Measurements from ENCODE around the gene TRPV5. TPM values are rescaled to one million over a fixed set of nuclear protein-coding genes. Genes with fewer than 3 reads are reported as not detected.

TRPV5 gene
- total RNA-seq, 5 donors from 2014 or later (not counting 1 experiment from before 2014, with no cell fraction given), result not detected

- H3K27me3 Mint-ChIP-seq, result peaks cover 12 to 21% of the 10 kb centered on the region in 2 donors
- CTCF ChIA-PET, result no interaction called here
Observed at GRCh38 chr7:142943706-142944268, 10.2 kb upstream of the TRPV5 start.

GRCh38 chr7:142942746-142943145 is 9.2 kb upstream of the TRPV5 start:
- no peak overlapping the region for H3K4me3 ChIP-seq (ENCODE audit: control insufficient read depth in 1 of 2, extremely low read depth in 1 of 2, low read length in 1 of 2)
- no peak overlapping the region for H3K27ac ChIP-seq (ENCODE audit: low read length)
- no peak for DNase-seq
- Mint-ChIP-seq H3K36me3 (no peaks in the 10 kb centered on the region), H3K9me3 (no peaks in the 10 kb centered on the region), H3K4me1 (no peaks in the 10 kb centered on the region), H3K27ac (no peak overlapping the region), H3K27me3 (peaks cover 8 to 19% of the 10 kb centered on the region in 2 donors), H3K4me3 (no peak overlapping the region)
- H3K36me3 ChIP-seq (ENCODE audit: control insufficient read depth in 2 of 2, extremely low read depth in 1 of 2, insufficient read depth in 1 of 2, low read length in 1 of 2), result no peaks in the 10 kb centered on the region
- H3K27me3 ChIP-seq (replicated peaks in 1 of 2; ENCODE audit: control insufficient read depth in 2 of 2, extremely low read depth in 1 of 2, insufficient read depth in 2 of 2, low read length in 1 of 2), result peaks cover 0 to 36% of the 10 kb centered on the region in 2 experiments
- POLR2A ChIA-PET, result no interaction called here
- WGBS (ENCODE audit: insufficient coverage), result 89% methylated on average over 4 of the region's 6 CpGs
- no peaks in the 10 kb centered on the region for H3K4me1 ChIP-seq (ENCODE audit: control insufficient read depth in 1 of 2, extremely low read depth in 1 of 2, insufficient read depth in 2 of 2, low read length in 2 of 2)
- ATAC-seq (replicated peaks in 1 of 4), result no peak
- H3K9me3 ChIP-seq, result no peaks in the 10 kb centered on the region
- CTCF ChIA-PET, result no interaction called here

More at GRCh38 chr7:142943706-142944268, 10.2 kb upstream of the TRPV5 start:
- no peak overlapping the region for H3K27ac Mint-ChIP-seq
- Histone ChIP-seq H3K27ac (ENCODE audit: low read length) (no peak overlapping the region), H3K36me3 (ENCODE audit: control insufficient read depth in 2 of 2, extremely low read depth in 1 of 2, insufficient read depth in 1 of 2, low read length in 1 of 2) (no peaks in the 10 kb centered on the region), H3K27me3 (replicated peaks in 1 of 2; ENCODE audit: control insufficient read depth in 2 of 2, extremely low read depth in 1 of 2, insufficient read depth in 2 of 2, low read length in 1 of 2) (peaks cover 0 to 36% of the 10 kb centered on the region in 2 experiments), H3K9me3 (no peaks in the 10 kb centered on the region), H3K4me3 (ENCODE audit: control insufficient read depth in 1 of 2, extremely low read depth in 1 of 2, low read length in 1 of 2) (no peak overlapping the region), H3K4me1 (ENCODE audit: control insufficient read depth in 1 of 2, extremely low read depth in 1 of 2, insufficient read depth in 2 of 2, low read length in 2 of 2) (no peaks in the 10 kb centered on the region)
- 58% methylated on average over 4 of the region's 7 CpGs for WGBS (ENCODE audit: insufficient coverage)
- DNase-seq (no peak), ATAC-seq (replicated peaks in 1 of 4) (no peak)
- no peaks in the 10 kb centered on the region for H3K36me3 Mint-ChIP-seq
- no peaks in the 10 kb centered on the region for H3K9me3 Mint-ChIP-seq
- H3K4me3 Mint-ChIP-seq, result no peak overlapping the region
- no peaks in the 10 kb centered on the region for H3K4me1 Mint-ChIP-seq
- POLR2A ChIA-PET, result no interaction called here

GRCh38 chr7:142941541-142941940 is 8.0 kb upstream of the TRPV5 start:
- Histone ChIP-seq H3K27me3 (replicated peaks in 1 of 2; ENCODE audit: control insufficient read depth in 2 of 2, extremely low read depth in 1 of 2, insufficient read depth in 2 of 2, low read length in 1 of 2) (peaks cover 0 to 31% of the 10 kb centered on the region in 2 experiments), H3K27ac (ENCODE audit: low read length) (no peak overlapping the region), H3K4me3 (ENCODE audit: control insufficient read depth in 1 of 2, extremely low read depth in 1 of 2, low read length in 1 of 2) (no peak overlapping the region), H3K4me1 (ENCODE audit: control insufficient read depth in 1 of 2, extremely low read depth in 1 of 2, insufficient read depth in 2 of 2, low read length in 2 of 2) (no peaks in the 10 kb centered on the region), H3K36me3 (ENCODE audit: control insufficient read depth in 2 of 2, extremely low read depth in 1 of 2, insufficient read depth in 1 of 2, low read length in 1 of 2) (no peaks in the 10 kb centered on the region), H3K9me3 (no peaks in the 10 kb centered on the region)
- H3K4me1 Mint-ChIP-seq, result no peaks in the 10 kb centered on the region
- DNase-seq (no peak), ATAC-seq (replicated peaks in 1 of 4) (no peak)
- ChIA-PET POLR2A (no interaction called here), CTCF (no interaction called here)
- no peaks in the 10 kb centered on the region for H3K36me3 Mint-ChIP-seq
- no peaks in the 10 kb centered on the region for H3K9me3 Mint-ChIP-seq
- WGBS (ENCODE audit: insufficient coverage), result 88% methylated on average over 6 of the region's 7 CpGs
- H3K4me3 Mint-ChIP-seq, result no peak overlapping the region
- no peak overlapping the region for H3K27ac Mint-ChIP-seq
- H3K27me3 Mint-ChIP-seq, result peaks cover 8 to 16% of the 10 kb centered on the region in 2 donors

DNA sequence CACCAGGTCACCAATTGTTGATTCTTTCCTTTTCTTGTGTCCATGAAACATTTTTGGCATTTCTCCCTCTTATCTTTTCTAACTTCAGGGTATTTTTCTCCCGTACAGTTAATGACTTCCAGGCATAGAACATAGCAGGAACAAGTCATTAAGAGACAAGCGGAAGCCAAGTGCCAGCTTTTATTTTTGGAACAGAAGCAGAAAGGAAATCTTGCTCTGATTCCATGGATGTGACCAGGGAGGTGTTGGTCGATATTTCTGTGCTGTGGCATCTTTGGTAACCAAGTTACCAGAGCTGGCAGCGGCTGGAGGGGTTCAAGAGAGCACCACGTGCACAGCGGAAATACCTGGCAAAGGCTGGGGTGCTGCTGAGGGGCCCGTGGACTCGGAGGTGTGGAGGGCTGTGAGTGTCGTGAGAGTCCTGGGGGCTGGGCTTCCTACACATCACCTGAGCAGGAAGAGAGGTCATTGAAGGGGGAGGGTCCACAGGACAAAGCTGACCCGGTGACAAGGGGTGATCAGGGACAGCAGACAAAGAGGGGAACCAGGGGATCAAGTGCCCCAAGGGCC is 7.5 kb upstream of the TRPV5 start:
- DNase-seq (no peak), ATAC-seq (replicated peaks in 1 of 4) (no peak)
- 65% methylated on average over 5 of the region's 10 CpGs for WGBS (ENCODE audit: insufficient coverage)
- Mint-ChIP-seq H3K27ac (no peak overlapping the region), H3K4me1 (no peaks in the 10 kb centered on the region), H3K27me3 (peaks cover 8 to 15% of the 10 kb centered on the region in 2 donors), H3K4me3 (no peak overlapping the region), H3K36me3 (no peaks in the 10 kb centered on the region), H3K9me3 (no peaks in the 10 kb centered on the region)
- no peak overlapping the region for H3K4me3 ChIP-seq (ENCODE audit: control insufficient read depth in 1 of 2, extremely low read depth in 1 of 2, low read length in 1 of 2)
- H3K36me3 ChIP-seq (ENCODE audit: control insufficient read depth in 2 of 2, extremely low read depth in 1 of 2, insufficient read depth in 1 of 2, low read length in 1 of 2), result no peaks in the 10 kb centered on the region
- H3K9me3 ChIP-seq, result no peaks in the 10 kb centered on the region
- H3K27me3 ChIP-seq (replicated peaks in 1 of 2; ENCODE audit: control insufficient read depth in 2 of 2, extremely low read depth in 1 of 2, insufficient read depth in 2 of 2, low read length in 1 of 2), result peaks cover 0 to 33% of the 10 kb centered on the region in 2 experiments
- POLR2A ChIA-PET, result no interaction called here
- H3K27ac ChIP-seq (ENCODE audit: low read length), result no peak overlapping the region
- H3K4me1 ChIP-seq (ENCODE audit: control insufficient read depth in 1 of 2, extremely low read depth in 1 of 2, insufficient read depth in 2 of 2, low read length in 2 of 2), result no peaks in the 10 kb centered on the region
- CTCF ChIA-PET, result interaction anchor here in 1 of 2 donors (0.6 kb wide), 1 partner anchor 363 kb away, joined by 3 read pairs; no protein-coding TSS in a partner anchor

DNA sequence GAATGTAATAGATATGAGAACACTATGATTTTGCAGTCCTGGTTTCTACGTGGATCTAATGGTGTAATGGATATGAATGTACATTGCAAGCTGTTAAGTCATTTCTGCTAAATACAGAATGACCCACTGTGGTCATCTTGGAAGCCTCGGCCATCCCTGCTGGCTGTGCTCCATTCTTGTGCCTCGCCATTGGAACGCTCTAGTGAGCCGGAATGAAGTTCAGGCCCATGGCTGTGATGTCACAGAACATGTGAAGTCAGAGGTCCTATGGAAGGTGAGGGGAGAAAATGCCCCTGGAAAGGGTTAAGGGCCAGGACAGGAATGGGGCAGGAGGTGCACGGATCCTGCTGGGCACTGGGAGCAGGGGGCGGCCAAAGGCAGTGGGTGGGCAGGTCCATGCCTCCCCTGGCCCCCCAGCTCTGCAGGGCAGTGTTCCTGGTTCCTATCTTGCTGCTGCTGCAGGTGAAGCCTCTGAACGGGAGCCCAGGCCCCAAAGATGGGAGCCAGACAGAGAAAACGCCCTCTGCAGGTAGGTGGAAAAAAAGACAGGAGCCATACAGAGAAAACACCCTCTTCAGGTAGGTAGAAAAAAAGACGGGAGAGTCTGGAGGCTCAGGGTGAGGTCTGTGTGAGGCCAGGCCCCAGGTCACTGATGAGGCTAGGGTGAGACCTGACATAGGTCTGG is 5.8 kb upstream of the TRPV5 start, which contains the start of gene LLCFC1:
TSS of gene LLCFC1 (plus strand) at position 259 of the 685 bp plus-strand sequence. CDS start at position 397, 138 bp downstream.
- POLR2A ChIA-PET, result no interaction called here
- peak in 1 of 35 experiments; percentile 15 for DNase-seq
- H3K9me3 Mint-ChIP-seq, result no peaks in the 10 kb centered on the region
- no peaks in the 10 kb centered on the region for H3K4me1 ChIP-seq (ENCODE audit: control insufficient read depth in 1 of 2, extremely low read depth in 1 of 2, insufficient read depth in 2 of 2, low read length in 2 of 2)
- ATAC-seq (replicated peaks in 1 of 4), result no peak
- no peak within 1 kb of the TSS for H3K27ac ChIP-seq (ENCODE audit: low read length)
- H3K27me3 ChIP-seq (replicated peaks in 1 of 2; ENCODE audit: control insufficient read depth in 2 of 2, extremely low read depth in 1 of 2, insufficient read depth in 2 of 2, low read length in 1 of 2), result peaks cover 0 to 28% of the 10 kb centered on the region in 2 experiments
- WGBS (ENCODE audit: insufficient coverage), result 69% methylated on average over 5 of the region's 10 CpGs
- no peaks in the 10 kb centered on the region for H3K4me1 Mint-ChIP-seq
- peaks cover 8 to 16% of the 10 kb centered on the region in 2 donors for H3K27me3 Mint-ChIP-seq
- no peak within 1 kb of the TSS for H3K4me3 ChIP-seq (ENCODE audit: control insufficient read depth in 1 of 2, extremely low read depth in 1 of 2, low read length in 1 of 2)
- no peak within 1 kb of the TSS for H3K27ac Mint-ChIP-seq
- no peaks in the 10 kb centered on the region for H3K36me3 ChIP-seq (ENCODE audit: control insufficient read depth in 2 of 2, extremely low read depth in 1 of 2, insufficient read depth in 1 of 2, low read length in 1 of 2)
- no peaks in the 10 kb centered on the region for H3K9me3 ChIP-seq
- H3K36me3 Mint-ChIP-seq, result no peaks in the 10 kb centered on the region
- H3K4me3 Mint-ChIP-seq, result no peak within 1 kb of the TSS
- CTCF ChIA-PET, result no interaction called here

DNA sequence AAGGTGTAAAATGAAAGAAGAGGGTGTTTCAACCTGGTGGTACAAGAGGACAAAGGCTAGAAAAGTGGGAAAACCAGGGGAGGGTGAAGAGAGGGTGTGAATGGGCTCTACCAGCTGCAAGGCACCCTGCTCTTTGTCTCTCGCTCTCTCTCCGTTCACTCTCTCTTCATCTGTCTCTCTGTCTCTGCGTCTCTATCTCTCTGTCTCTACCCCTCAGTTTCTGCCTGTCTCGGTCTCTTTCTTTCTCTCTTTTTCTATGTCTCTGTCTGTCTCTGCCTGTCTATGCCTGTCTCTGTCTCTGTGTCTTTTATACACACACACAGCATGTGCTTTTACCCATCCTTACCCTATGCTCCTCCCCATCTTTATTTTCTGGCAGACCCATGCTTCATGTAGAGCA is 5.1 kb upstream of the TRPV5 start:
- Mint-ChIP-seq H3K27ac (no peak overlapping the region), H3K4me1 (no peaks in the 10 kb centered on the region), H3K27me3 (peaks cover 5 to 15% of the 10 kb centered on the region in 2 donors), H3K9me3 (no peaks in the 10 kb centered on the region), H3K4me3 (no peak overlapping the region), H3K36me3 (no peaks in the 10 kb centered on the region)
- Histone ChIP-seq H3K4me3 (ENCODE audit: control insufficient read depth in 1 of 2, extremely low read depth in 1 of 2, low read length in 1 of 2) (no peak overlapping the region), H3K27ac (ENCODE audit: low read length) (no peak overlapping the region), H3K4me1 (ENCODE audit: control insufficient read depth in 1 of 2, extremely low read depth in 1 of 2, insufficient read depth in 2 of 2, low read length in 2 of 2) (no peaks in the 10 kb centered on the region), H3K27me3 (replicated peaks in 1 of 2; ENCODE audit: control insufficient read depth in 2 of 2, extremely low read depth in 1 of 2, insufficient read depth in 2 of 2, low read length in 1 of 2) (peaks cover 0 to 25% of the 10 kb centered on the region in 2 experiments), H3K36me3 (ENCODE audit: control insufficient read depth in 2 of 2, extremely low read depth in 1 of 2, insufficient read depth in 1 of 2, low read length in 1 of 2) (no peaks in the 10 kb centered on the region), H3K9me3 (no peaks in the 10 kb centered on the region)
- ATAC-seq (replicated peaks in 1 of 4) (no peak), DNase-seq (no peak)
- ChIA-PET CTCF (no interaction called here), POLR2A (no interaction called here)
- 98% methylated on average over 4 of the region's 4 CpGs for WGBS (ENCODE audit: insufficient coverage)

Measured in T-cell (primary cell).